ENCODE results near the gene TMED9.

DNA sequence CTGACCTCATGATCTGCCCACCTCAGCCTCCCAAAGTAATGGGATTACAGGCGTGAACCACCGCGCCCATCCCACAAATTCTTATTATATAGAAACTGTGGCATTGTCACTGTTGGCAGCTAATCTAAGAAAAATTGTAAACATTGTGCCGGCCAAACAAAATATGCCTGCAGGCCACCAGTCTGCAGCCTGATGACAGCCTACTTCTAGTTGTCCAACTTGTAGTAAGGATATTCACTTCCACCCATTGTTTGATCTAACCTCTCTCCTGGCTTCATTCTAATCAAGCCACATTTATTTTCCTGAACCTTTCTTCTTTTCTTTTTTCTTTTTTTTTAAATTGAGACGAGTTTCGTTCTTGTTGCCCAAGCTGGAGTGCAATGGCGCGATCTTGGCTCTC lies 13.7 kb upstream of the TMED9 start:
- TF ChIP-seq, protein P1, sequence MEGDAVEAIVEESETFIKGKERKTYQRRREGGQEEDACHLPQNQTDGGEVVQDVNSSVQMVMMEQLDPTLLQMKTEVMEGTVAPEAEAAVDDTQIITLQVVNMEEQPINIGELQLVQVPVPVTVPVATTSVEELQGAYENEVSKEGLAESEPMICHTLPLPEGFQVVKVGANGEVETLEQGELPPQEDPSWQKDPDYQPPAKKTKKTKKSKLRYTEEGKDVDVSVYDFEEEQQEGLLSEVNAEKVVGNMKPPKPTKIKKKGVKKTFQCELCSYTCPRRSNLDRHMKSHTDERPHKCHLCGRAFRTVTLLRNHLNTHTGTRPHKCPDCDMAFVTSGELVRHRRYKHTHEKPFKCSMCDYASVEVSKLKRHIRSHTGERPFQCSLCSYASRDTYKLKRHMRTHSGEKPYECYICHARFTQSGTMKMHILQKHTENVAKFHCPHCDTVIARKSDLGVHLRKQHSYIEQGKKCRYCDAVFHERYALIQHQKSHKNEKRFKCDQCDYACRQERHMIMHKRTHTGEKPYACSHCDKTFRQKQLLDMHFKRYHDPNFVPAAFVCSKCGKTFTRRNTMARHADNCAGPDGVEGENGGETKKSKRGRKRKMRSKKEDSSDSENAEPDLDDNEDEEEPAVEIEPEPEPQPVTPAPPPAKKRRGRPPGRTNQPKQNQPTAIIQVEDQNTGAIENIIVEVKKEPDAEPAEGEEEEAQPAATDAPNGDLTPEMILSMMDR (IDR thresholded peaks at IDR 0.05), result no peak
- TF ChIP-seq EP300 (IDR thresholded peaks at IDR 0.05) (no peak), POLR2A (IDR thresholded peaks at IDR 0.05) (no peak)

Data from upper lobe of left lung (tissue), 4 donors.